Mucosa of descending colon (tissue), 3 donors: ENCODE data around the gene BTN1A1. TPM values are rescaled to one million over a fixed set of nuclear protein-coding genes. Genes with fewer than 3 reads are reported as not detected.
"Not testable (repeated sequence)": the region's sequence is repeated elsewhere in the genome, so short reads cannot be mapped to it uniquely, and the experiment has no call there.

Experiments
- ATAC-seq: fragments of 200-7000 bp; cut with Tn5 transposase; one replicate; pipeline ENCODE4 v1.9.1; 2020; ENCODE audit warnings: mild to moderate bottlenecking, moderate library complexity
- DNase-seq, 3 donors: peaks; one replicate each; pipeline ENCODE4 v3.0.0-alpha.2; 2020
- H3K36me3 ChIP-seq: fragments of 200-600 bp; one replicate; pipeline ENCODE4 v1.8.0; 2021; ENCODE audit warnings: low read depth, mild to moderate bottlenecking
- H3K4me1 ChIP-seq: fragments of 200-600 bp; one replicate; pipeline ENCODE4 v1.8.0; 2021; ENCODE audit warnings: low read depth, mild to moderate bottlenecking
- H3K4me3 ChIP-seq: fragments of 200-600 bp; one replicate; pipeline ENCODE4 v1.8.0; 2021; ENCODE audit warnings: mild to moderate bottlenecking
- H3K9me3 ChIP-seq: fragments of 200-600 bp; one replicate; pipeline ENCODE4 v1.8.0; 2021; ENCODE audit warnings: mild to moderate bottlenecking
- CTCF ChIP-seq: fragments of 200-600 bp; IDR thresholded peaks from one replicate; pipeline ENCODE4 v1.8.0; 2022; ENCODE audit warnings: antibody characterized with exemption, mild to moderate bottlenecking
- intact Hi-C, 2 donors: fragments of 100-400 bp; cut with DNase I in 1 of 2; cut with micrococcal nuclease in 1 of 2; formaldehyde crosslinking; loops; one replicate each; pipeline versions ENCODE4 v1.11.0 to v1.11.1; 2022; cut with DNase I, micrococcal nuclease
- total RNA-seq, 3 donors: library from RNA; stranded (reverse); fragmentation: NEBNext Ultra II Directional in 2 of 3; extraction: Animal tissue kit (Norgen Biotek cat#: 25700) in 2 of 3; gene quantifications; one replicate each; pipeline versions ENCODE4 v1.2.1 to v1.2.4, GENCODE V29; 2021 to 2023
- donor health status: DM: no; HTN: no; CAD: no; lungs with moderate emphysema.
- donor health status: DM: no; HTN: no; CAD: no.
- donor health status: DM: no; HTN: yes; CAD: no.

Gene BTN1A1
- total RNA-seq, 3 donors from 2014 or later, result not detected

- peak; percentile 28 for ATAC-seq
- intact Hi-C loops, result no loop called here
- no peak for TF ChIP-seq CTCF
These were observed 20.2 kb downstream of the BTN1A1 start for GRCh38 chr6:26520237-26520849.

GRCh38 chr6:26520850-26521599, 20.9 kb downstream of the BTN1A1 start:
- Histone ChIP-seq H3K9me3 (no peaks in the 10 kb centered on the region), H3K4me1 (peaks cover 6% of the 10 kb centered on the region), H3K36me3 (no peaks in the 10 kb centered on the region), H3K4me3 (peak overlapping the region; percentile 6)
- TF ChIP-seq CTCF, result no peak
- intact Hi-C loops, result no loop called here
- ATAC-seq, result peak; percentile 85
- peak; percentile 91 to 93 (median 93) for DNase-seq

More at GRCh38 chr6:26520237-26520849, 20.2 kb downstream of the BTN1A1 start:
- DNase-seq, result no peak
- peak overlapping the region; percentile 9 for H3K4me3 ChIP-seq
- H3K36me3 ChIP-seq, result no peaks in the 10 kb centered on the region
- H3K4me1 ChIP-seq, result peaks cover 6% of the 10 kb centered on the region
- H3K9me3 ChIP-seq, result no peaks in the 10 kb centered on the region

GRCh38 chr6:26521600-26522391, 21.7 kb downstream of the BTN1A1 start:
- intact Hi-C loops, result no loop called here
- no peaks in the 10 kb centered on the region for H3K9me3 ChIP-seq
- ATAC-seq (peak; percentile 90), DNase-seq (peak; percentile 84 to 92 (median 90))
- H3K36me3 ChIP-seq, result no peaks in the 10 kb centered on the region
- H3K4me3 ChIP-seq, result peak overlapping the region; percentile 22
- H3K4me1 ChIP-seq, result peaks cover 6% of the 10 kb centered on the region
- TF ChIP-seq CTCF, result peak; percentile 55

GRCh38 chr6:26522486-26523228, 22.6 kb downstream of the BTN1A1 start:
- DNase-seq, H3K4me3 ChIP-seq, H3K4me1 ChIP-seq, ATAC-seq, H3K9me3 ChIP-seq, H3K36me3 ChIP-seq, intact Hi-C loops: not testable (repeated sequence)

GRCh38 chr6:26524314-26524713, 24.2 kb downstream of the BTN1A1 start:
- ATAC-seq, H3K4me3 ChIP-seq, intact Hi-C loops, H3K36me3 ChIP-seq, H3K9me3 ChIP-seq, DNase-seq, H3K4me1 ChIP-seq: not testable (repeated sequence)

GRCh38 chr6:26524722-26525370, 24.7 kb downstream of the BTN1A1 start:
- no peak for TF ChIP-seq CTCF
- intact Hi-C loops, result no loop called here

More at GRCh38 chr6:26524722-26525370, 24.7 kb downstream of the BTN1A1 start:
- no peak for ATAC-seq
- Histone ChIP-seq H3K4me1 (peaks cover 6% of the 10 kb centered on the region), H3K4me3 (no peak overlapping the region), H3K36me3 (no peaks in the 10 kb centered on the region), H3K9me3 (no peaks in the 10 kb centered on the region)
- DNase-seq, result no peak
